Activated CD4-positive, alpha-beta memory T cell treated with anti-CD3 and anti-CD28 coated beads, Interleukin-2, amount 10 ng/mL, durations not matched to agents 7 days and 5 days (primary cell): ENCODE measurements around the gene C1orf53. TPM values are rescaled to one million over a fixed set of nuclear protein-coding genes. Genes with fewer than 3 reads are reported as not detected.

Experiments used
- CTCF ChIA-PET: fragments of 350-600 bp; sonication (Branson Sonifier 250); formaldehyde crosslinking; loops from one replicate; lab custom pipeline; 2021; ENCODE audit warnings: antibody characterized with exemption, inconsistent platforms; lab: Charles Lee
- POLR2A ChIA-PET: fragments of 350-600 bp; sonication (Branson Sonifier 250); formaldehyde crosslinking; loops from one replicate; lab custom pipeline; 2021; ENCODE audit warnings: antibody characterized with exemption; lab: Charles Lee
- DNase-seq: peaks from one replicate; pipeline ENCODE4 v3.0.0-alpha.2; 2020
- H3K27ac Mint-ChIP-seq: one replicate; pipeline ENCODE4 v1.8.0; 2021; ENCODE audit warnings: mild to moderate bottlenecking, mixed read lengths
- H3K27me3 Mint-ChIP-seq: one replicate; pipeline ENCODE4 v1.8.0; 2021; ENCODE audit warnings: mixed read lengths
- H3K36me3 Mint-ChIP-seq: one replicate; pipeline ENCODE4 v1.8.0; 2021; ENCODE audit warnings: low read depth, mixed read lengths
- H3K4me1 Mint-ChIP-seq: one replicate; pipeline ENCODE4 v1.8.0; 2021; ENCODE audit warnings: mixed read lengths
- H3K4me3 Mint-ChIP-seq: one replicate; pipeline ENCODE4 v1.8.0; 2021; ENCODE audit warnings: mild to moderate bottlenecking, mixed read lengths
- H3K9me3 Mint-ChIP-seq: one replicate; pipeline ENCODE4 v1.8.0; 2021; ENCODE audit warnings: mixed read lengths
- total RNA-seq, 2 experiments: library from RNA; stranded (reverse); gene quantifications; one replicate each; pipeline ENCODE4 v1.2.3, GENCODE V29; 2021

The C1orf53 gene
- total RNA-seq, 2 experiments from 2014 or later, result 0.55 TPM; not detected in 1

- DNase-seq, result no peak
- peaks cover 99% of the 10 kb centered on the region for H3K27me3 Mint-ChIP-seq
- no peaks in the 10 kb centered on the region for H3K36me3 Mint-ChIP-seq
These were observed 15.6 kb downstream of the C1orf53 start for GRCh38 chr1:197917805-197918651.

GRCh38 chr1:197918807-197919345 lies 16.4 kb downstream of the C1orf53 start:
- Mint-ChIP-seq H3K9me3 (no peaks in the 10 kb centered on the region), H3K27me3 (peaks cover 93% of the 10 kb centered on the region), H3K27ac (no peak overlapping the region), H3K4me3 (peak overlapping the region; percentile 35), H3K4me1 (peaks cover 60% of the 10 kb centered on the region), H3K36me3 (no peaks in the 10 kb centered on the region)
- DNase-seq, result no peak
- ChIA-PET CTCF (interaction anchor here (1.1 to 1.4 kb wide), 2 partner anchors 11 to 15 kb away, joined by 3 to 5 read pairs; no protein-coding TSS in a partner anchor), POLR2A (interaction anchor here (3.4 to 4.8 kb wide), 2 partner anchors 10 to 16 kb away, joined by 16 to 25 read pairs; partner anchors contain the start of gene C1orf53)

More at GRCh38 chr1:197917805-197918651, 15.6 kb downstream of the C1orf53 start:
- Mint-ChIP-seq H3K27ac (peak overlapping the region; percentile 56), H3K9me3 (no peaks in the 10 kb centered on the region), H3K4me1 (peaks cover 66% of the 10 kb centered on the region), H3K4me3 (peak overlapping the region; percentile 67)
- POLR2A ChIA-PET, result interaction anchor here (1.3 to 4.8 kb wide), 3 partner anchors 9 to 16 kb away, joined by 3 to 25 read pairs (median 16); partner anchors contain the start of gene C1orf53
- CTCF ChIA-PET, result interaction anchor here (0.6 to 5.1 kb wide), 5 partner anchors 11 to 396 kb away, joined by 3 to 35 read pairs (median 3); partner anchors contain the start of gene C1orf53

- no peaks in the 10 kb centered on the region for H3K36me3 Mint-ChIP-seq
- peak overlapping the region; percentile 60 for H3K4me3 Mint-ChIP-seq
- DNase-seq, result no peak
- H3K27ac Mint-ChIP-seq, result no peak overlapping the region
- peaks cover 88% of the 10 kb centered on the region for H3K27me3 Mint-ChIP-seq
- ChIA-PET POLR2A (interaction anchor here (4.8 kb wide), 1 partner anchor 11 kb away, joined by 25 read pairs; no protein-coding TSS in a partner anchor), CTCF (interaction anchor here (0.9 to 1.4 kb wide), 3 partner anchors 12 to 393 kb away, joined by 3 to 5 read pairs (median 3); no protein-coding TSS in a partner anchor)
- peaks cover 59% of the 10 kb centered on the region for H3K4me1 Mint-ChIP-seq
- H3K9me3 Mint-ChIP-seq, result no peaks in the 10 kb centered on the region
These were observed 17.1 kb downstream of the C1orf53 start for GRCh38 chr1:197919346-197920066.

GRCh38 chr1:197920067-197920396 lies 17.6 kb downstream of the C1orf53 start:
- ChIA-PET POLR2A (interaction anchor here (4.8 kb wide), 1 partner anchor 11 kb away, joined by 25 read pairs; no protein-coding TSS in a partner anchor), CTCF (interaction anchor here (0.9 kb wide), 1 partner anchor 394 kb away, joined by 3 read pairs; no protein-coding TSS in a partner anchor)
- Mint-ChIP-seq H3K27ac (no peak overlapping the region), H3K4me3 (peak overlapping the region; percentile 60), H3K9me3 (no peaks in the 10 kb centered on the region), H3K27me3 (peaks cover 85% of the 10 kb centered on the region), H3K4me1 (peaks cover 56% of the 10 kb centered on the region), H3K36me3 (no peaks in the 10 kb centered on the region)
- DNase-seq, result no peak

- H3K27ac Mint-ChIP-seq, result no peak overlapping the region
These were observed 18.1 kb downstream of the C1orf53 start for GRCh38 chr1:197920414-197921117.

GRCh38 chr1:197921235-197922069 lies 19.0 kb downstream of the C1orf53 start:
- no peak overlapping the region for H3K27ac Mint-ChIP-seq
- H3K36me3 Mint-ChIP-seq, result no peaks in the 10 kb centered on the region
- ChIA-PET POLR2A (interaction anchor here (0.9 kb wide), 1 partner anchor 12 kb away, joined by 3 read pairs; no protein-coding TSS in a partner anchor), CTCF (no interaction called here)
- H3K27me3 Mint-ChIP-seq, result peaks cover 84% of the 10 kb centered on the region
- H3K4me1 Mint-ChIP-seq, result peaks cover 44% of the 10 kb centered on the region
- H3K9me3 Mint-ChIP-seq, result no peaks in the 10 kb centered on the region
- no peak overlapping the region for H3K4me3 Mint-ChIP-seq
- DNase-seq, result no peak

More at GRCh38 chr1:197920414-197921117, 18.1 kb downstream of the C1orf53 start:
- Mint-ChIP-seq H3K27me3 (peaks cover 84% of the 10 kb centered on the region), H3K9me3 (no peaks in the 10 kb centered on the region), H3K36me3 (no peaks in the 10 kb centered on the region), H3K4me3 (no peak overlapping the region), H3K4me1 (peaks cover 53% of the 10 kb centered on the region)
- ChIA-PET CTCF (interaction anchor here (0.9 kb wide), 1 partner anchor 395 kb away, joined by 3 read pairs; no protein-coding TSS in a partner anchor), POLR2A (interaction anchor here (0.9 to 4.8 kb wide), 2 partner anchors 12 to 13 kb away, joined by 3 to 25 read pairs; no protein-coding TSS in a partner anchor)
- DNase-seq, result no peak

- Mint-ChIP-seq H3K9me3 (no peaks in the 10 kb centered on the region), H3K27me3 (peaks cover 83% of the 10 kb centered on the region), H3K36me3 (no peaks in the 10 kb centered on the region), H3K4me1 (peaks cover 38% of the 10 kb centered on the region), H3K4me3 (no peak overlapping the region), H3K27ac (no peak overlapping the region)
- CTCF ChIA-PET, result no interaction called here
- no peak for DNase-seq
- POLR2A ChIA-PET, result no interaction called here
These were observed 19.6 kb downstream of the C1orf53 start for GRCh38 chr1:197922070-197922390.

GRCh38 chr1:197923038-197923437 lies 20.6 kb downstream of the C1orf53 start:
- H3K36me3 Mint-ChIP-seq, result no peaks in the 10 kb centered on the region
- no peaks in the 10 kb centered on the region for H3K9me3 Mint-ChIP-seq
- H3K27me3 Mint-ChIP-seq, result peaks cover 82% of the 10 kb centered on the region
- DNase-seq, result no peak
- H3K4me3 Mint-ChIP-seq, result no peak overlapping the region
- peaks cover 28% of the 10 kb centered on the region for H3K4me1 Mint-ChIP-seq
- H3K27ac Mint-ChIP-seq, result no peak overlapping the region
- ChIA-PET POLR2A (no interaction called here), CTCF (interaction anchor here (1.0 to 1.6 kb wide), 3 partner anchors 12 to 401 kb away, joined by 4 to 5 read pairs (median 4); no protein-coding TSS in a partner anchor)

GRCh38 chr1:197924516-197925123 lies 22.2 kb downstream of the C1orf53 start:
- no peak for DNase-seq
- POLR2A ChIA-PET, result interaction anchor here (0.7 kb wide), 1 partner anchor 9 kb away, joined by 3 read pairs; no protein-coding TSS in a partner anchor
- H3K4me1 Mint-ChIP-seq, result peaks cover 20% of the 10 kb centered on the region

GRCh38 chr1:197927908-197928665 lies 25.7 kb downstream of the C1orf53 start:
- H3K4me3 Mint-ChIP-seq, result no peak overlapping the region
- H3K4me1 Mint-ChIP-seq, result peaks cover 6% of the 10 kb centered on the region
- peaks cover 65% of the 10 kb centered on the region for H3K27me3 Mint-ChIP-seq
- H3K36me3 Mint-ChIP-seq, result no peaks in the 10 kb centered on the region
- H3K9me3 Mint-ChIP-seq, result no peaks in the 10 kb centered on the region
- DNase-seq, result no peak
- POLR2A ChIA-PET, result no interaction called here
- CTCF ChIA-PET, result no interaction called here
- H3K27ac Mint-ChIP-seq, result no peak overlapping the region

More at GRCh38 chr1:197924516-197925123, 22.2 kb downstream of the C1orf53 start:
- peaks cover 75% of the 10 kb centered on the region for H3K27me3 Mint-ChIP-seq
- H3K4me3 Mint-ChIP-seq, result no peak overlapping the region
- no peaks in the 10 kb centered on the region for H3K9me3 Mint-ChIP-seq
- no peak overlapping the region for H3K27ac Mint-ChIP-seq
- no peaks in the 10 kb centered on the region for H3K36me3 Mint-ChIP-seq
- CTCF ChIA-PET, result interaction anchor here (0.5 to 2.0 kb wide), 26 partner anchors 9 to 525 kb away, joined by 3 to 7 read pairs (median 3); partner anchors contain the start of gene C1orf53
